Dedifferentiated amniotic fluid mesenchymal stem cell (primary cell): ENCODE data around the gene APC2.
"Not testable (repeated sequence)": the region's sequence is repeated elsewhere in the genome, so short reads cannot be mapped to it uniquely, and the experiment has no call there.

Experiments
- DNase-seq: peaks from one replicate; pipeline ENCODE4 v3.0.0-alpha.2; 2016; ENCODE audit errors: extremely low spot score

Gene APC2

GRCh38 chr19:1495799-1496713, 46.1 kb downstream of the APC2 start:
- no peak for DNase-seq

- no peak for DNase-seq
These were observed 47.0 kb downstream of the APC2 start for GRCh38 chr19:1496714-1497577.

GRCh38 chr19:1497578-1498235, 47.8 kb downstream of the APC2 start:
- no peak for DNase-seq

- not testable (repeated sequence) for DNase-seq
These were observed 49.3 kb downstream of the APC2 start for GRCh38 chr19:1499231-1499630.

- DNase-seq, result no peak
These were observed 51.3 kb downstream of the APC2 start for GRCh38 chr19:1501200-1501595.

- peak; percentile 21 for DNase-seq
These were observed 52.6 kb downstream of the APC2 start for GRCh38 chr19:1502433-1503088.

- peak; percentile 29 for DNase-seq
These were observed 53.4 kb downstream of the APC2 start for GRCh38 chr19:1503089-1503924.

GRCh38 chr19:1503925-1504773, 54.2 kb downstream of the APC2 start:
- no peak for DNase-seq

GRCh38 chr19:1505012-1505411, 55.1 kb downstream of the APC2 start:
- DNase-seq, result no peak

- DNase-seq, result no peak
These were observed 56.3 kb downstream of the APC2 start for GRCh38 chr19:1505991-1506881.

GRCh38 chr19:1507192-1507660, 57.3 kb downstream of the APC2 start:
- DNase-seq, result no peak

GRCh38 chr19:1507763-1508506, 58.0 kb downstream of the APC2 start:
- peak; percentile 95 for DNase-seq

- DNase-seq, result no peak
These were observed 58.6 kb downstream of the APC2 start for GRCh38 chr19:1508507-1508856.

- no peak for DNase-seq
These were observed 59.9 kb downstream of the APC2 start for GRCh38 chr19:1509602-1510441.

- DNase-seq, result no peak
These were observed 60.5 kb downstream of the APC2 start for GRCh38 chr19:1510442-1510806.

GRCh38 chr19:1510807-1511206, 60.9 kb downstream of the APC2 start:
- DNase-seq, result no peak
